ENCODE measurements around the gene TCEA2. TPM values are rescaled to one million over a fixed set of nuclear protein-coding genes. Genes with fewer than 3 reads are reported as not detected.
A peak's percentile ranks its signal among the peaks of the same experiment; 100 is the strongest.

The TCEA2 gene
- total and polyA plus RNA-seq, 2 of the 13 experiments (the other 11 are each of a cell fraction or from before 2014, with no cell fraction given): 28.1 to 33.7 TPM

DNA sequence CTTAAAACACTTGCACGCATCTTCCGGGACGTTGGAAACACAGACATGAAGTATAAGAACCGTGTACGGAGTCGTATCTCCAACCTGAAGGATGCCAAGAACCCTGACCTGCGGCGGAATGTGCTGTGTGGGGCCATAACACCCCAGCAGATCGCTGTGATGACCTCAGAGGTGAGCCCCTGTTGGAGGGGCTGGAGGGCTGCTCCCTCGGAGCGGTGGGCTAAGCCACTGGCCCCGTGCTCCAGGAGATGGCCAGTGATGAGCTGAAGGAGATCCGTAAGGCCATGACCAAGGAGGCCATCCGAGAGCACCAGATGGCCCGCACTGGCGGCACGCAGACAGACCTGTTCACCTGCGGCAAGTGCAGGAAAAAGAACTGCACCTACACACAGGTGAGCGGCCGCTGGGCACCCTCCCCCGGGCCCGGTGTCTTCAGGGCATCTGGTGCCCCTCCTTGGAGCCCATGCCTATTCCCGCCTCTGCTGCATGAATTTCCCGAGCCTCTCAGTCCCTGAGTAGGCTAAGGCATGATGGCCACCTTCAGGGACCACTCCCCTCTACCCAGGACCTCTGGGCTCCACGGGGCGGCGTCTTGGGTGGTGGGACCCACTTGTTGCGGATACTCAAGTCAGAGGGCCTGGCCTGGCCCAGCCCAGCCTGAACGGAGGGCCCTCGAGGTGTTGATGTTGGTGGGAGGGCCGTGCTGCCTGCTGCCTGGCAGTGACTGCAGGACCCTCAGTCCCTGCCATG, 7.4 kb downstream of the TCEA2 start (continued):
- TF ChIP-seq, protein P1, sequence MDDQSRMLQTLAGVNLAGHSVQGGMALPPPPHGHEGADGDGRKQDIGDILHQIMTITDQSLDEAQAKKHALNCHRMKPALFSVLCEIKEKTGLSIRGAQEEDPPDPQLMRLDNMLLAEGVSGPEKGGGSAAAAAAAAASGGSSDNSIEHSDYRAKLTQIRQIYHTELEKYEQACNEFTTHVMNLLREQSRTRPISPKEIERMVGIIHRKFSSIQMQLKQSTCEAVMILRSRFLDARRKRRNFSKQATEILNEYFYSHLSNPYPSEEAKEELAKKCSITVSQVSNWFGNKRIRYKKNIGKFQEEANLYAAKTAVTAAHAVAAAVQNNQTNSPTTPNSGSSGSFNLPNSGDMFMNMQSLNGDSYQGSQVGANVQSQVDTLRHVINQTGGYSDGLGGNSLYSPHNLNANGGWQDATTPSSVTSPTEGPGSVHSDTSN (CRISPR knock-in tag; IDR thresholded peaks at IDR 0.05; ENCODE audit: borderline replicate concordance): no peak
- no peak for TF ChIP-seq TBL1XR1 (IDR thresholded peaks at IDR 0.05; ENCODE audit: borderline replicate concordance, low read length, partially characterized antibody)
- peak; percentile 35; the same call in 1 of the 2 replicates for TF ChIP-seq CHD2 (IDR thresholded peaks at IDR 0.05; ENCODE audit: low read depth, low read length)
- 0 out of 2 replicates have a peak, but pooled peaks have one; percentile 2 for TF ChIP-seq TAF1 (CRISPR knock-in tag; IDR thresholded peaks at IDR 0.05)
- no peak for TF ChIP-seq RAD21 (CRISPR knock-in tag; IDR thresholded peaks at IDR 0.05)
- 0 out of 2 replicates have a peak, but pooled peaks have one; percentile 36 for TF ChIP-seq PHF20 (CRISPR knock-in tag; IDR thresholded peaks at IDR 0.05)
- TF ChIP-seq, protein P2, sequence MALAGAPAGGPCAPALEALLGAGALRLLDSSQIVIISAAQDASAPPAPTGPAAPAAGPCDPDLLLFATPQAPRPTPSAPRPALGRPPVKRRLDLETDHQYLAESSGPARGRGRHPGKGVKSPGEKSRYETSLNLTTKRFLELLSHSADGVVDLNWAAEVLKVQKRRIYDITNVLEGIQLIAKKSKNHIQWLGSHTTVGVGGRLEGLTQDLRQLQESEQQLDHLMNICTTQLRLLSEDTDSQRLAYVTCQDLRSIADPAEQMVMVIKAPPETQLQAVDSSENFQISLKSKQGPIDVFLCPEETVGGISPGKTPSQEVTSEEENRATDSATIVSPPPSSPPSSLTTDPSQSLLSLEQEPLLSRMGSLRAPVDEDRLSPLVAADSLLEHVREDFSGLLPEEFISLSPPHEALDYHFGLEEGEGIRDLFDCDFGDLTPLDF (CRISPR knock-in tag; IDR thresholded peaks at IDR 0.05): no peak
- TF ChIP-seq, protein P3, sequence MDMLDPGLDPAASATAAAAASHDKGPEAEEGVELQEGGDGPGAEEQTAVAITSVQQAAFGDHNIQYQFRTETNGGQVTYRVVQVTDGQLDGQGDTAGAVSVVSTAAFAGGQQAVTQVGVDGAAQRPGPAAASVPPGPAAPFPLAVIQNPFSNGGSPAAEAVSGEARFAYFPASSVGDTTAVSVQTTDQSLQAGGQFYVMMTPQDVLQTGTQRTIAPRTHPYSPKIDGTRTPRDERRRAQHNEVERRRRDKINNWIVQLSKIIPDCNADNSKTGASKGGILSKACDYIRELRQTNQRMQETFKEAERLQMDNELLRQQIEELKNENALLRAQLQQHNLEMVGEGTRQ (IDR thresholded peaks at IDR 0.05; ENCODE audit: low read depth, low read length): no peak
- TF ChIP-seq, protein P3 (CRISPR knock-in tag; IDR thresholded peaks at IDR 0.05; ENCODE audit: borderline replicate concordance): no peak
- no peak for TF ChIP-seq CEBPG (CRISPR knock-in tag; IDR thresholded peaks at IDR 0.05)
- TF ChIP-seq ZNF567 (CRISPR knock-in tag; IDR thresholded peaks at IDR 0.05; ENCODE audit: borderline replicate concordance): no peak
- TF ChIP-seq NRL (CRISPR knock-in tag; IDR thresholded peaks at IDR 0.05; ENCODE audit: borderline replicate concordance): 0 out of 2 replicates have a peak, but pooled peaks have one; percentile 4
- TF ChIP-seq ZNF652 (CRISPR knock-in tag; IDR thresholded peaks at IDR 0.05; ENCODE audit: borderline replicate concordance, low read depth): no peak
- TF ChIP-seq JDP2 (CRISPR knock-in tag; IDR thresholded peaks at IDR 0.05; ENCODE audit: borderline replicate concordance): no peak
- no peak for TF ChIP-seq ZFAT (CRISPR knock-in tag; conservative IDR thresholded peaks at IDR 0.05)
- no peak for TF ChIP-seq ZNF230 (CRISPR knock-in tag; IDR thresholded peaks at IDR 0.05)
- TF ChIP-seq ZEB1 (IDR thresholded peaks at IDR 0.05; ENCODE audit: insufficient replicate concordance, low read depth): peak; percentile 7
- no peak for TF ChIP-seq FOSL1 (CRISPR knock-in tag; IDR thresholded peaks at IDR 0.05; ENCODE audit: borderline replicate concordance)
- TF ChIP-seq, protein P4, sequence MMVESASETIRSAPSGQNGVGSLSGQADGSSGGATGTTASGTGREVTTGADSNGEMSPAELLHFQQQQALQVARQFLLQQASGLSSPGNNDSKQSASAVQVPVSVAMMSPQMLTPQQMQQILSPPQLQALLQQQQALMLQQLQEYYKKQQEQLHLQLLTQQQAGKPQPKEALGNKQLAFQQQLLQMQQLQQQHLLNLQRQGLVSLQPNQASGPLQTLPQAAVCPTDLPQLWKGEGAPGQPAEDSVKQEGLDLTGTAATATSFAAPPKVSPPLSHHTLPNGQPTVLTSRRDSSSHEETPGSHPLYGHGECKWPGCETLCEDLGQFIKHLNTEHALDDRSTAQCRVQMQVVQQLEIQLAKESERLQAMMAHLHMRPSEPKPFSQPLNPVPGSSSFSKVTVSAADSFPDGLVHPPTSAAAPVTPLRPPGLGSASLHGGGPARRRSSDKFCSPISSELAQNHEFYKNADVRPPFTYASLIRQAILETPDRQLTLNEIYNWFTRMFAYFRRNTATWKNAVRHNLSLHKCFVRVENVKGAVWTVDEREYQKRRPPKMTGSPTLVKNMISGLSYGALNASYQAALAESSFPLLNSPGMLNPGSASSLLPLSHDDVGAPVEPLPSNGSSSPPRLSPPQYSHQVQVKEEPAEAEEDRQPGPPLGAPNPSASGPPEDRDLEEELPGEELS (CRISPR knock-in tag; IDR thresholded peaks at IDR 0.05): no peak
- TF ChIP-seq SMYD3 (CRISPR knock-in tag; IDR thresholded peaks at IDR 0.05): no peak
- no peak for TF ChIP-seq ZNF180 (CRISPR knock-in tag; IDR thresholded peaks at IDR 0.05; ENCODE audit: borderline replicate concordance, low read depth)
- no peak for TF ChIP-seq MBNL3 (CRISPR knock-in tag; conservative IDR thresholded peaks at IDR 0.05)
- TF ChIP-seq ZNF674 (CRISPR knock-in tag; IDR thresholded peaks at IDR 0.05; ENCODE audit: low read depth): no peak
- TF ChIP-seq, protein P5, sequence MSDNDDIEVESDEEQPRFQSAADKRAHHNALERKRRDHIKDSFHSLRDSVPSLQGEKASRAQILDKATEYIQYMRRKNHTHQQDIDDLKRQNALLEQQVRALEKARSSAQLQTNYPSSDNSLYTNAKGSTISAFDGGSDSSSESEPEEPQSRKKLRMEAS (IDR thresholded peaks at IDR 0.05): no peak
- no peak for TF ChIP-seq HNRNPH1 (optimal IDR thresholded peaks at IDR 0.05; ENCODE audit: low read depth, low read length)
